ENCODE data around the gene BORCS6. TPM values are rescaled to one million over a fixed set of nuclear protein-coding genes. Genes with fewer than 3 reads are reported as not detected.

Gene BORCS6
- total and polyA plus RNA-seq, 2 of the 13 experiments (the other 11 are each of a cell fraction or from before 2014, with no cell fraction given): 2.0 to 5.1 TPM

- TF ChIP-seq ZNF558 (CRISPR knock-in tag; IDR thresholded peaks at IDR 0.05; ENCODE audit: borderline replicate concordance): no peak
- peak; percentile 92 for TF ChIP-seq CREM (IDR thresholded peaks at IDR 0.05)
- no peak; the same call in 1 of the 2 replicates for TF ChIP-seq CREM (CRISPR knock-in tag; IDR thresholded peaks at IDR 0.05)
- TF ChIP-seq ZSCAN9 (CRISPR knock-in tag; IDR thresholded peaks at IDR 0.05; ENCODE audit: borderline replicate concordance): peak; percentile 99
- peak; percentile 97 for TF ChIP-seq XBP1 (CRISPR knock-in tag; IDR thresholded peaks at IDR 0.05)
- TF ChIP-seq TARDBP (CRISPR knock-in tag; IDR thresholded peaks at IDR 0.05): peak; percentile 99
- TF ChIP-seq IKZF5 (CRISPR knock-in tag; IDR thresholded peaks at IDR 0.05): peak; percentile 99
- TF ChIP-seq ZNF430 (CRISPR knock-in tag; IDR thresholded peaks at IDR 0.05): peak; percentile 94; the same call in 1 of the 2 replicates
- TF ChIP-seq ZFP36 (IDR thresholded peaks at IDR 0.05; ENCODE audit: borderline replicate concordance, low read depth, low read length, partially characterized antibody): no peak
- TF ChIP-seq NFE2L2 (IDR thresholded peaks at IDR 0.05; ENCODE audit: low read length): no peak
- 0 out of 2 replicates have a peak, but pooled peaks have one; percentile 45 for TF ChIP-seq ZIK1 (CRISPR knock-in tag; IDR thresholded peaks at IDR 0.05; ENCODE audit: borderline replicate concordance, low read depth)
- peak; percentile 87 for TF ChIP-seq KAT7 (CRISPR knock-in tag; IDR thresholded peaks at IDR 0.05; ENCODE audit: borderline replicate concordance)
- 0 out of 2 replicates have a peak, but pooled peaks have one; percentile 43 for TF ChIP-seq ZBTB39 (CRISPR knock-in tag; IDR thresholded peaks at IDR 0.05)
- no peak for TF ChIP-seq EED (CRISPR knock-in tag; IDR thresholded peaks at IDR 0.05)
- peak; percentile 44 for TF ChIP-seq ZFX (CRISPR knock-in tag; IDR thresholded peaks at IDR 0.05; ENCODE audit: low read depth)
- TF ChIP-seq FUBP1 (CRISPR knock-in tag; IDR thresholded peaks at IDR 0.05; ENCODE audit: borderline replicate concordance): peak; percentile 98; the same call in 1 of the 2 replicates
- TF ChIP-seq ZBTB2 (CRISPR knock-in tag; IDR thresholded peaks at IDR 0.05; ENCODE audit: low read depth): peak; percentile 73
- TF ChIP-seq ZNF747 (CRISPR knock-in tag; IDR thresholded peaks at IDR 0.05; ENCODE audit: borderline replicate concordance): peak; percentile 87
- peak; percentile 21; the same call in 1 of the 2 replicates for TF ChIP-seq STAG1 (CRISPR knock-in tag; IDR thresholded peaks at IDR 0.05)
- no peak for TF ChIP-seq ZNF567 (CRISPR knock-in tag; IDR thresholded peaks at IDR 0.05; ENCODE audit: borderline replicate concordance)
- TF ChIP-seq ZBTB34 (CRISPR knock-in tag; IDR thresholded peaks at IDR 0.05): peak; percentile 48; the same call in 1 of the 2 replicates
Observed at GRCh38 chr17:8173056-8173870, 16.7 kb downstream of the BORCS6 start (continued).

Data from HepG2 (cell line).